ENCODE measurements around the gene SH3BP5.

The SH3BP5 gene

DNA sequence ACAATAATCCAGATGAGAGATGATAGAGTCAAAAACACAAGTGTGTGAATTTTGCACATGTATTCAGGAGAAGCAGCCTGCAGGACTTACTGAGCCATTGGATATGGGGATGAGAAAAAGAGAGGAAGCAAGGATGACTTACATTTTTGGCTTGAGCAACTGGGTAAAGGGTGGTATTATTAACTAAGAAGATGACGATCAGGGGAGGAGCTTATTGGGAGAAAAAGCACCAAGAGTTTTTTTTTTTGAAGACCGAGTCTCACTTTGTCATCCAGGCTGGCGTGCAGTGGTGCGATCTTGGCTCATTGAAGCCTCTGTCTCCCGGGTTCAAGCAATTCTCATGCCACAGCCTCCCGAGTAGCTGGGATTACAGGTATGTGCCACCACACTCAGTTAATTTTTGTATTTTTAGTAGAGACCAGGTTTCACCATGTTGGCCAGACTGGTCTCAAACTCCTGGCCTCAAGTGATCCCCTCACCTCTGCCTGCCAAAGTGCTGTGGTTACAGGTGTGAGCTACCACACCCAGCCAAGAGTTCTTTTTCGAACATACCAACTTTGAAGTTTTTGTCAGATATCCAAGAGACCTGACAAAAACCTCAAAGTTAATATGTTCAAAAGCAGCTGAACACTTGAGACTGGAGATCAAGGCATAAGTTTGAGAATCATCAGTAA is 14.8 kb upstream of the SH3BP5 start:
- DNase-seq (ENCODE audit: low read depth): no peak
- H3K4me3 ChIP-seq (ENCODE audit: low read depth, low read length): no peak overlapping the region
- TF ChIP-seq CTCF (IDR thresholded peaks at IDR 0.05; ENCODE audit: low read depth, low read length, missing control alignments): no peak

GRCh38 chr3:15346516-15346915 is 14.1 kb upstream of the SH3BP5 start:
- no peak overlapping the region for H3K4me3 ChIP-seq (ENCODE audit: low read depth, low read length)
- DNase-seq (ENCODE audit: low read depth): no peak
- TF ChIP-seq CTCF (IDR thresholded peaks at IDR 0.05; ENCODE audit: low read depth, low read length, missing control alignments): no peak

- TF ChIP-seq CTCF (IDR thresholded peaks at IDR 0.05; ENCODE audit: low read depth, low read length, missing control alignments): no peak
- no peak overlapping the region for H3K4me3 ChIP-seq (ENCODE audit: low read depth, low read length)
- DNase-seq (ENCODE audit: low read depth): peak; percentile 80
These were observed 13.3 kb upstream of the SH3BP5 start for GRCh38 chr3:15345608-15346137.

GRCh38 chr3:15345066-15345607 is 12.8 kb upstream of the SH3BP5 start:
- TF ChIP-seq CTCF (IDR thresholded peaks at IDR 0.05; ENCODE audit: low read depth, low read length, missing control alignments): no peak
- no peak for DNase-seq (ENCODE audit: low read depth)
- no peak overlapping the region for H3K4me3 ChIP-seq (ENCODE audit: low read depth, low read length)

GRCh38 chr3:15342945-15343344 is 10.6 kb upstream of the SH3BP5 start:
- no peak overlapping the region for H3K4me3 ChIP-seq (ENCODE audit: low read depth, low read length)
- no peak for TF ChIP-seq CTCF (IDR thresholded peaks at IDR 0.05; ENCODE audit: low read depth, low read length, missing control alignments)
- no peak for DNase-seq (ENCODE audit: low read depth)

- DNase-seq (ENCODE audit: low read depth): no peak
- no peak for TF ChIP-seq CTCF (IDR thresholded peaks at IDR 0.05; ENCODE audit: low read depth, low read length, missing control alignments)
- no peak overlapping the region for H3K4me3 ChIP-seq (ENCODE audit: low read depth, low read length)
These were observed 9.9 kb upstream of the SH3BP5 start for GRCh38 chr3:15342246-15342645.

Data from GM12864 (cell line).